K562 (cell line): Measurements from ENCODE around the gene FARP2. TPM values are rescaled to one million over a fixed set of nuclear protein-coding genes. Genes with fewer than 3 reads are reported as not detected.

Experiments
- ATAC-seq: fragments of 200-7000 bp; cut with Tn5 transposase; 3 replicates; pipeline ENCODE4 v1.9.1; 2020; ENCODE audit warnings: moderate library complexity
- BruUV-seq: library from RNA; stranded (reverse); fragments of 400-500 nt; replicated peaks from 2 replicates; lab custom pipeline; 2021; lab: Mats Ljungman, UMichigan
- CTCF ChIA-PET: fragments of 300-600 bp; formaldehyde crosslinking; extraction: SDS; loops from one replicate; lab custom pipeline; 2021; ENCODE audit warnings: low intra/inter-chr PET ratio; lab: Yijun Ruan, JAX
- POLR2A ChIA-PET: fragments of 300-600, 350-650 bp; sonication (Branson Sonifier 250); formaldehyde crosslinking; extraction: SDS; loops from one replicate; lab custom pipeline; 2021; ENCODE audit warnings: antibody characterized with exemption, inconsistent platforms; lab: Yijun Ruan, JAX
- DNase-seq, 4 experiments: peaks; one replicate each; pipeline versions ENCODE4 v3.0.0 to v3.0.0-alpha.2; 2011 to 2018; ENCODE audit warnings: low spot score in 3 of 4, mixed read lengths in 3 of 4; ENCODE audit errors: extremely low read depth in 1 of 4
- FAIRE-seq: peaks from 2 replicates; lab custom pipeline; 2011; peaks lifted over from hg19 to GRCh38; lab: Jason Lieb, UNC
- H2AFZ ChIP-seq: 2 replicates; pipeline ENCODE4 v1.6.0; 2011; ENCODE audit warnings: low read depth, low read length, control low read depth, inconsistent platforms
- H3K27ac ChIP-seq: fragments of 200-600 bp; 3 replicates; pipeline ENCODE4 v1.8.0; 2011; ENCODE audit warnings: low read depth, mild to moderate bottlenecking, control low read depth, inconsistent platforms, low read length, moderate library complexity, mixed read lengths; ENCODE audit errors: extremely low read depth
- H3K27me3 ChIP-seq, 2 experiments: fragments of 300-600 bp in 1 of 2; 2 replicates in 1 of 2; 3 replicates in 1 of 2; pipeline versions ENCODE4 v1.6.0 to v1.8.0; 2011; ENCODE audit warnings: inconsistent platforms in 2 of 2, low read length in 2 of 2, mild to moderate bottlenecking in 1 of 2, mixed read lengths in 1 of 2, moderate library complexity in 1 of 2; ENCODE audit not compliant: control insufficient read depth in 2 of 2, insufficient read depth in 2 of 2
- H3K36me3 ChIP-seq: fragments of 300-600 bp; 3 replicates; pipeline ENCODE4 v1.8.0; 2011; ENCODE audit warnings: mild to moderate bottlenecking, low read length, inconsistent platforms; ENCODE audit not compliant: control insufficient read depth, insufficient read depth
- H3K4me1 ChIP-seq, 2 experiments: fragments of 200-600 bp in 1 of 2; replicated peaks in 1 of 2; 2 replicates in 1 of 2; 3 replicates in 1 of 2; pipeline versions ENCODE4 v1.5.1 to v1.8.0; 2011; ENCODE audit warnings: inconsistent platforms in 2 of 2, low read length in 2 of 2, mild to moderate bottlenecking in 1 of 2, mixed read lengths in 1 of 2, moderate library complexity in 1 of 2; ENCODE audit not compliant: control insufficient read depth in 2 of 2, insufficient read depth in 2 of 2
- H3K4me2 ChIP-seq: 2 replicates; pipeline ENCODE4 v1.6.1; 2011; ENCODE audit warnings: low read length, control low read depth, inconsistent platforms, mixed read lengths; ENCODE audit not compliant: insufficient read depth
- H3K4me3 ChIP-seq: fragments of 200-600 bp; sonication (generic), shearing (Covaris generic); 2 replicates; pipeline ENCODE4 v1.5.1; 2016; ENCODE audit warnings: control low read depth, inconsistent platforms
- H3K79me2 ChIP-seq: fragments of 200-600 bp; 3 replicates; pipeline ENCODE4 v1.8.0; 2011; ENCODE audit warnings: low read length, inconsistent platforms; ENCODE audit not compliant: control insufficient read depth, insufficient read depth
- H3K9ac ChIP-seq, 2 experiments: 2 replicates each; pipeline versions ENCODE4 v1.6.0 to v1.6.1; 2011; ENCODE audit warnings: low read depth in 2 of 2, low read length in 2 of 2, control low read depth in 1 of 2, inconsistent platforms in 1 of 2, mild to moderate bottlenecking in 1 of 2, mixed read lengths in 1 of 2; ENCODE audit not compliant: insufficient read depth in 1 of 2
- H3K9me1 ChIP-seq: one replicate; pipeline ENCODE4 v1.6.0; 2011; ENCODE audit warnings: inconsistent platforms, mild to moderate bottlenecking, low read length, moderate library complexity; ENCODE audit not compliant: control insufficient read depth, insufficient read depth
- H3K9me3 ChIP-seq: replicated peaks from 2 replicates; pipeline ENCODE4 v1.5.1; 2011; ENCODE audit warnings: low read depth, low read length, inconsistent platforms; ENCODE audit not compliant: control insufficient read depth, insufficient read depth
- H4K20me1 ChIP-seq: replicated peaks from 2 replicates; pipeline ENCODE4 v1.6.1; 2011; ENCODE audit warnings: low read length, inconsistent platforms, mixed read lengths; ENCODE audit not compliant: control insufficient read depth, insufficient read depth
- CBX8 ChIP-seq: fragments of 200-600 bp; sonication (generic); IDR thresholded peaks from 2 replicates; pipeline ENCODE4 v1.6.1; 2012; ENCODE audit warnings: borderline replicate concordance, mixed run types, low read depth, mild to moderate bottlenecking, moderate library complexity, mixed read lengths, low read length, control low read depth, inconsistent platforms; ENCODE audit not compliant: poor library complexity, severe bottlenecking; ENCODE audit errors: extremely low read depth
- CREB1 ChIP-seq, 2 experiments: sonication (generic) in 1 of 2; formaldehyde crosslinking in 1 of 2; IDR thresholded peaks; 2 replicates each; pipeline versions ENCODE4 v1.6.1 to v1.8.0; 2012 to 2022; ENCODE audit warnings: inconsistent platforms in 1 of 2, mild to moderate bottlenecking in 1 of 2, missing genetic modification reagents in 1 of 2, moderate library complexity in 1 of 2
- CTBP1 ChIP-seq: fragments of 450-650 bp; IDR thresholded peaks from 2 replicates; pipeline ENCODE4 v1.6.1; 2016; ENCODE audit warnings: borderline replicate concordance
- CXXC5 ChIP-seq: fragments of 250-450 bp; sonication (Bioruptor Pico); IDR thresholded peaks from 2 replicates; pipeline ENCODE4 v1.8.0; 2022; ENCODE audit warnings: inconsistent platforms, mild to moderate bottlenecking, moderate library complexity
- EZH2 ChIP-seq: IDR thresholded peaks from 2 replicates; pipeline ENCODE4 v1.6.1; 2012; ENCODE audit warnings: low read depth, mild to moderate bottlenecking, inconsistent platforms, low read length, borderline replicate concordance
- FOXJ3 ChIP-seq: sonication (generic); formaldehyde crosslinking; IDR thresholded peaks from 2 replicates; pipeline ENCODE4 v1.4.0; 2020; ENCODE audit warnings: mild to moderate bottlenecking, missing genetic modification reagents
- GTF2A2 ChIP-seq: IDR thresholded peaks from 2 replicates; pipeline ENCODE4 v1.6.1; 2016; ENCODE audit warnings: mild to moderate bottlenecking, missing genetic modification characterization, missing compliant biosample characterization
- MXI1 ChIP-seq: IDR thresholded peaks from 2 replicates; pipeline ENCODE4 v1.6.1; 2011; ENCODE audit warnings: low read depth, mild to moderate bottlenecking, improper control_type of control experiment, low read length
- NFRKB ChIP-seq: fragments of 450-650 bp; IDR thresholded peaks from 2 replicates; pipeline ENCODE4 v1.6.1; 2016; ENCODE audit warnings: low read depth
- RBFOX2 ChIP-seq: fragments of 200-400 bp; formaldehyde crosslinking; IDR thresholded peaks from 2 replicates; pipeline ENCODE4 v1.6.1; 2017; ENCODE audit warnings: low read depth, mild to moderate bottlenecking, low read length, moderate library complexity
- SMARCA4 ChIP-seq: fragments of 450-650 bp; IDR thresholded peaks from 2 replicates; pipeline ENCODE4 v1.6.1; 2016
- SP2 ChIP-seq: IDR thresholded peaks from 2 replicates; pipeline ENCODE4 v1.6.1; 2011; ENCODE audit warnings: mild to moderate bottlenecking, low read depth, low read length, moderate library complexity; ENCODE audit not compliant: poor library complexity, severe bottlenecking; ENCODE audit errors: extremely low read depth
- ZBTB17 ChIP-seq: fragments of 450-650 bp; formaldehyde crosslinking; IDR thresholded peaks from 2 replicates; pipeline ENCODE4 v1.4.0; 2020; ENCODE audit warnings: mild to moderate bottlenecking
- ZKSCAN3 ChIP-seq: fragments of 250-450 bp; sonication (Bioruptor Pico); IDR thresholded peaks from 2 replicates; pipeline ENCODE4 v1.4.0; 2020
- ZNF143 ChIP-seq: sonication (generic); formaldehyde crosslinking; IDR thresholded peaks from 2 replicates; pipeline ENCODE4 v1.9.0; 2022; ENCODE audit warnings: mild to moderate bottlenecking, missing genetic modification reagents
- WGBS: fragments of 100-300 bp; shearing (Covaris generic); methylation state at CpG from one replicate; pipeline ENCODE4 v1.1.6; 2016; ENCODE audit warnings: low coverage, mixed read lengths; ENCODE audit not compliant: insufficient coverage; ENCODE audit errors: missing lambda C conversion rate; 5-methylcytosine and 5-hydroxymethylcytosine counted together
- in situ Hi-C: fragments of 300-500 bp; cut with MboI; formaldehyde crosslinking; loops from 4 replicates; pipeline ENCODE4 v1.15.0; 2018; ENCODE audit warnings: inconsistent platforms, mixed read lengths
- intact Hi-C: fragments of 100-400 bp; cut with micrococcal nuclease; formaldehyde crosslinking; loops from 2 replicates; pipeline ENCODE4 v1.14.2; 2022
- polyA plus RNA-seq, 8 experiments: library from polyadenylated mRNA; depleted of rRNA in 4 of 8; stranded (reverse) in 5 of 8; unstranded in 3 of 8; fragments of >200 nt; fragmentation: Nextera tagmentation in 2 of 8; fragmentation: Illumina TruSeq in 1 of 8; extraction: Ambion mirVana in 2 of 8; extraction: Trizol in 1 of 8; gene quantifications; 2 replicates each; pipeline versions ENCODE4 v1.2.1 to v1.2.3, GENCODE V29; 2011 to 2014; ENCODE audit warnings: inconsistent platforms in 1 of 8, missing spikeins in 1 of 8
- total RNA-seq, 7 experiments: library from RNA; depleted of rRNA in 6 of 7; stranded (reverse); fragments of >200 nt in 6 of 7; fragmentation: Illumina TruSeq in 2 of 7; extraction: Trizol in 2 of 7; gene quantifications; 2 replicates each; pipeline versions ENCODE4 v1.2.1 to v1.2.3, GENCODE V29; 2011 to 2021; ENCODE audit warnings: low replicate concordance in 1 of 7
- TF ChIP-seq, protein P1 (sequence below), 3 experiments: IDR thresholded peaks in 2 of 3; conservative IDR thresholded peaks in 1 of 3; 2 replicates each; pipeline ENCODE4 v1.5.1; 2011 to 2012; ENCODE audit warnings: low read length in 3 of 3, mild to moderate bottlenecking in 3 of 3, control low read depth in 2 of 3, improper control_type of control experiment in 1 of 3, inconsistent platforms in 1 of 3, low read depth in 1 of 3, mixed read lengths in 1 of 3, moderate library complexity in 1 of 3; ENCODE audit not compliant: insufficient read depth in 2 of 3
- TF ChIP-seq, protein P2 (sequence below): IDR thresholded peaks from 2 replicates; pipeline ENCODE4 v1.6.1; 2011; ENCODE audit warnings: borderline replicate concordance, low read depth, mild to moderate bottlenecking, moderate library complexity, low read length; ENCODE audit not compliant: insufficient read depth, poor library complexity, severe bottlenecking

Gene FARP2
- total and polyA plus RNA-seq, 9 of the 15 experiments (the other 6 are each of a cell fraction or from before 2014, with no cell fraction given) = 4.1 to 38.1 (median 21.1) TPM

DNA sequence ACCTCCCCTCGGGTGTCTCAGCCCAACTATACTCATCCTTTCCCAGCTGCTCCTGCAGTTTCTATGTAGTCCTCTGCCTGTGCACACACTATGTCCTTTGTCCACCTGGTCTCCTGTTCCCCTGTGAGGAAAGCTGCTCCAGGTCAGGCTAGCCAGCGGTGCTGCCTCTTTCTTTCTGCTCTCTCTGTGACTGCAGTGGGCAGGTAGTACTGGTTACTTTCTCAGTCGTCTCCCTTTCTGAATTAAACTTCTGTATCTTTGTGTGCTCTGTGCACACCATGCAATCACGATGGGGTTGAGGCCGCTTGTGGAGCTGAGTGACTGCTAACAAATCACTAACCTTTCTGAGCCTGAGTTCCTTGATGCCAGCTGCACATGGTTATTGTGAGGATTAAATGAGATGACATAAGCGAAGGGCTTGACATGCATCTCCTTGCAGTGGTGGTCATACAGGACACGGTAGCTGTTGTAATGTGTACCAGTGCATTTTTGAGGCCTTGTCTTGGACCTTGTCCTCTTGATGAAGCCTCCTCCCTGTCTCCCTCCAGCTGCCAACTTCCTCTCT lies 3.5 kb downstream of the FARP2 start:
- Histone ChIP-seq H3K4me3 (no peak overlapping the region), H2AFZ (no peak overlapping the region), H3K27ac (no peak overlapping the region), H3K36me3 (peaks cover 9% of the 10 kb centered on the region; the same call in 2 of the 3 replicates), H3K4me2 (no peak overlapping the region), H3K79me2 (peaks cover 57% of the 10 kb centered on the region), H3K4me1 (peaks cover 12 to 13% of the 10 kb centered on the region in 2 experiments; a peak in 4 of 5 replicates), H3K27me3 (no peaks in the 10 kb centered on the region), H3K9me1 (no peaks in the 10 kb centered on the region), H3K9me3 (no peaks in the 10 kb centered on the region), H4K20me1 (peaks cover 20% of the 10 kb centered on the region), H3K9ac (peak overlapping the region in 1 of 2 experiments; percentile 27; a peak in 1 of 4 replicates)
- 77% methylated on average over 7 of the region's 7 CpGs for WGBS
- CTCF ChIA-PET = no interaction called here
- ATAC-seq (no peak), DNase-seq (no peak), FAIRE-seq (no peak)
- intact Hi-C loops (no loop called here), in situ Hi-C loops (no loop called here)
- no TSS peak for BruUV-seq
- TF ChIP-seq CBX8 (no peak), ZBTB17 (CRISPR knock-in tag) (no peak), SMARCA4 (no peak), NFRKB (no peak), RBFOX2 (no peak), SP2 (no peak), CXXC5 (CRISPR knock-in tag) (no peak), FOXJ3 (CRISPR knock-in tag) (no peak), ZNF143 (CRISPR knock-in tag) (no peak), GTF2A2 (no peak), ZKSCAN3 (CRISPR knock-in tag) (no peak), MXI1 (no peak), EZH2 (no peak), CREB1 (IDR thresholded peaks at IDR 0.05) (no peak), CREB1 (CRISPR knock-in tag; IDR thresholded peaks at IDR 0.05) (no peak), CTBP1 (no peak)
- TF ChIP-seq, protein P1, sequence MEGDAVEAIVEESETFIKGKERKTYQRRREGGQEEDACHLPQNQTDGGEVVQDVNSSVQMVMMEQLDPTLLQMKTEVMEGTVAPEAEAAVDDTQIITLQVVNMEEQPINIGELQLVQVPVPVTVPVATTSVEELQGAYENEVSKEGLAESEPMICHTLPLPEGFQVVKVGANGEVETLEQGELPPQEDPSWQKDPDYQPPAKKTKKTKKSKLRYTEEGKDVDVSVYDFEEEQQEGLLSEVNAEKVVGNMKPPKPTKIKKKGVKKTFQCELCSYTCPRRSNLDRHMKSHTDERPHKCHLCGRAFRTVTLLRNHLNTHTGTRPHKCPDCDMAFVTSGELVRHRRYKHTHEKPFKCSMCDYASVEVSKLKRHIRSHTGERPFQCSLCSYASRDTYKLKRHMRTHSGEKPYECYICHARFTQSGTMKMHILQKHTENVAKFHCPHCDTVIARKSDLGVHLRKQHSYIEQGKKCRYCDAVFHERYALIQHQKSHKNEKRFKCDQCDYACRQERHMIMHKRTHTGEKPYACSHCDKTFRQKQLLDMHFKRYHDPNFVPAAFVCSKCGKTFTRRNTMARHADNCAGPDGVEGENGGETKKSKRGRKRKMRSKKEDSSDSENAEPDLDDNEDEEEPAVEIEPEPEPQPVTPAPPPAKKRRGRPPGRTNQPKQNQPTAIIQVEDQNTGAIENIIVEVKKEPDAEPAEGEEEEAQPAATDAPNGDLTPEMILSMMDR (IDR thresholded peaks at IDR 0.05 in 2 of 3, conservative IDR thresholded peaks at IDR 0.05 in 1 of 3; ENCODE audit: insufficient read depth in 2 of 3, low read depth in 1 of 3, low read length in 3 of 3) = no peak
- TF ChIP-seq, protein P2, sequence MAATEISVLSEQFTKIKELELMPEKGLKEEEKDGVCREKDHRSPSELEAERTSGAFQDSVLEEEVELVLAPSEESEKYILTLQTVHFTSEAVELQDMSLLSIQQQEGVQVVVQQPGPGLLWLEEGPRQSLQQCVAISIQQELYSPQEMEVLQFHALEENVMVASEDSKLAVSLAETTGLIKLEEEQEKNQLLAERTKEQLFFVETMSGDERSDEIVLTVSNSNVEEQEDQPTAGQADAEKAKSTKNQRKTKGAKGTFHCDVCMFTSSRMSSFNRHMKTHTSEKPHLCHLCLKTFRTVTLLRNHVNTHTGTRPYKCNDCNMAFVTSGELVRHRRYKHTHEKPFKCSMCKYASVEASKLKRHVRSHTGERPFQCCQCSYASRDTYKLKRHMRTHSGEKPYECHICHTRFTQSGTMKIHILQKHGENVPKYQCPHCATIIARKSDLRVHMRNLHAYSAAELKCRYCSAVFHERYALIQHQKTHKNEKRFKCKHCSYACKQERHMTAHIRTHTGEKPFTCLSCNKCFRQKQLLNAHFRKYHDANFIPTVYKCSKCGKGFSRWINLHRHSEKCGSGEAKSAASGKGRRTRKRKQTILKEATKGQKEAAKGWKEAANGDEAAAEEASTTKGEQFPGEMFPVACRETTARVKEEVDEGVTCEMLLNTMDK = no peak
- POLR2A ChIA-PET = interaction anchor here (0.6 to 1.1 kb wide), 5 partner anchors 8 to 174 kb away, joined by 3 read pairs; no protein-coding TSS in a partner anchor
